Measurements from ENCODE around the gene ULK4. TPM values are rescaled to one million over a fixed set of nuclear protein-coding genes. Genes with fewer than 3 reads are reported as not detected.
"Not testable (repeated sequence)": the region's sequence is repeated elsewhere in the genome, so short reads cannot be mapped to it uniquely, and the experiment has no call there.

The ULK4 gene
- total RNA-seq, 4 donors from 2014 or later, result 8.4 to 43.8 (median 20.8) TPM

- Histone ChIP-seq H3K27ac (no peak overlapping the region), H3K4me1 (no peaks in the 10 kb centered on the region), H3K4me3 (no peak overlapping the region), H3K36me3 (no peaks in the 10 kb centered on the region), H3K27me3 (no peaks in the 10 kb centered on the region), H3K9me3 (no peaks in the 10 kb centered on the region)
- TF ChIP-seq POLR2A (IDR thresholded peaks at IDR 0.05) (no peak), CTCF (IDR thresholded peaks at IDR 0.05) (no peak)
- DNase-seq, result no peak
Observed at GRCh38 chr3:41462103-41462691, 499.7 kb downstream of the ULK4 start.

GRCh38 chr3:41460736-41461135 is 501.2 kb downstream of the ULK4 start:
- Histone ChIP-seq H3K4me1 (no peaks in the 10 kb centered on the region), H3K36me3 (no peaks in the 10 kb centered on the region), H3K27ac (no peak overlapping the region), H3K4me3 (no peak overlapping the region), H3K27me3 (no peaks in the 10 kb centered on the region), H3K9me3 (no peaks in the 10 kb centered on the region)
- TF ChIP-seq POLR2A (IDR thresholded peaks at IDR 0.05) (no peak), CTCF (IDR thresholded peaks at IDR 0.05) (no peak)
- DNase-seq, result no peak

- no peak overlapping the region for H3K4me3 ChIP-seq
- no peaks in the 10 kb centered on the region for H3K36me3 ChIP-seq
- H3K4me1 ChIP-seq, result no peaks in the 10 kb centered on the region
- no peak overlapping the region for H3K27ac ChIP-seq
- TF ChIP-seq POLR2A (IDR thresholded peaks at IDR 0.05) (no peak), CTCF (IDR thresholded peaks at IDR 0.05) (no peak)
- no peaks in the 10 kb centered on the region for H3K9me3 ChIP-seq
- no peaks in the 10 kb centered on the region for H3K27me3 ChIP-seq
- DNase-seq, result no peak
Observed at GRCh38 chr3:41457176-41457575, 504.7 kb downstream of the ULK4 start.

- Histone ChIP-seq H3K4me3 (no peak overlapping the region), H3K27me3 (no peaks in the 10 kb centered on the region), H3K36me3 (no peaks in the 10 kb centered on the region), H3K27ac (no peak overlapping the region), H3K9me3 (no peaks in the 10 kb centered on the region), H3K4me1 (no peaks in the 10 kb centered on the region)
- TF ChIP-seq CTCF (IDR thresholded peaks at IDR 0.05) (no peak), POLR2A (IDR thresholded peaks at IDR 0.05) (no peak)
- no peak for DNase-seq
Observed at GRCh38 chr3:41456162-41456561, 505.7 kb downstream of the ULK4 start.

- H3K27ac ChIP-seq, H3K4me1 ChIP-seq, H3K36me3 ChIP-seq, DNase-seq, H3K27me3 ChIP-seq, H3K9me3 ChIP-seq, H3K4me3 ChIP-seq: not testable (repeated sequence)
Observed at GRCh38 chr3:41453618-41454017, 508.3 kb downstream of the ULK4 start.

GRCh38 chr3:41450416-41451231 is 511.3 kb downstream of the ULK4 start:
- no peaks in the 10 kb centered on the region for H3K36me3 ChIP-seq
- H3K4me1 ChIP-seq, result no peaks in the 10 kb centered on the region
- no peak for DNase-seq
- no peaks in the 10 kb centered on the region for H3K27me3 ChIP-seq
- H3K9me3 ChIP-seq, result no peaks in the 10 kb centered on the region
- no peak overlapping the region for H3K27ac ChIP-seq
- H3K4me3 ChIP-seq, result no peak overlapping the region
- peak in 2 of 6 experiments; percentile 4 to 6 for TF ChIP-seq CTCF (IDR thresholded peaks at IDR 0.05)
- TF ChIP-seq POLR2A (IDR thresholded peaks at IDR 0.05), result no peak
